ENCODE data around the gene MCF2L.
A peak's percentile ranks its signal among the peaks of the same experiment; 100 is the strongest.

Gene MCF2L

GRCh38 chr13:113117911-113118260 is 148.9 kb downstream of the MCF2L start:
- DNase-seq, result no peak

DNA sequence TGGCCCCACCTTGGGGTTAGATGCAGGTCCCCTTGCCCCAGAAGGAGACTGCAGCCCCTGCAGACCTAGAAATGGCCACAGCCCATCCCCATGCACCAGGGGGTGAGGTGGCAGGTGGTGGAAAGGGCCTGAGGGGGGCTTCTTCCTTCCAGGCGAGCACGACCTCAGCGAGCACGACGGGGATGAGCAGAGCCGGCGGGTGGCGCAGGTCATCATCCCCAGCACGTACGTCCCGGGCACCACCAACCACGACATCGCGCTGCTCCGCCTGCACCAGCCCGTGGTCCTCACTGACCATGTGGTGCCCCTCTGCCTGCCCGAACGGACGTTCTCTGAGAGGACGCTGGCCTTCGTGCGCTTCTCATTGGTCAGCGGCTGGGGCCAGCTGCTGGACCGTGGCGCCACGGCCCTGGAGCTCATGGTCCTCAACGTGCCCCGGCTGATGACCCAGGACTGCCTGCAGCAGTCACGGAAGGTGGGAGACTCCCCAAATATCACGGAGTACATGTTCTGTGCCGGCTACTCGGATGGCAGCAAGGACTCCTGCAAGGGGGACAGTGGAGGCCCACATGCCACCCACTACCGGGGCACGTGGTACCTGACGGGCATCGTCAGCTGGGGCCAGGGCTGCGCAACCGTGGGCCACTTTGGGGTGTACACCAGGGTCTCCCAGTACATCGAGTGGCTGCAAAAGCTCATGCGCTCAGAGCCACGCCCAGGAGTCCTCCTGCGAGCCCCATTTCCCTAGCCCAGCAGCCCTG is 149.4 kb downstream of the MCF2L start:
- no peak for DNase-seq

DNA sequence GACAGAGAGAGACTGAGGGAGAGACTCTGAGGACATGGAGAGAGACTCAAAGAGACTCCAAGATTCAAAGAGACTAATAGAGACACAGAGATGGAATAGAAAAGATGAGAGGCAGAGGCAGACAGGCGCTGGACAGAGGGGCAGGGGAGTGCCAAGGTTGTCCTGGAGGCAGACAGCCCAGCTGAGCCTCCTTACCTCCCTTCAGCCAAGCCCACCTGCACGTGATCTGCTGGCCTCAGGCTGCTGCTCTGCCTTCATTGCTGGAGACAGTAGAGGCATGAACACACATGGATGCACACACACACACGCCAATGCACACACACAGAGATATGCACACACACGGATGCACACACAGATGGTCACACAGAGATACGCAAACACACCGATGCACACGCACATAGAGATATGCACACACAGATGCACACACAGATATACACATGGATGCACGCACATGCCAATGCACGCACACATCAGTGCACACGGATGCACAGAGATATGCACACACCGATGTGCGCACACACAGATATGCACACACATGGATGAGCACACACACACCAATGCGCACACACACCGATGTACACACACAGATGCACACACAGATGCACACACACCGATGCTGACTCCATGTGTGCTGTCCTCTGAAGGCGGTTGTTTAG is 150.3 kb downstream of the MCF2L start:
- no peak for DNase-seq

- DNase-seq, result no peak
These were observed 150.8 kb downstream of the MCF2L start for GRCh38 chr13:113119822-113120189.

DNA sequence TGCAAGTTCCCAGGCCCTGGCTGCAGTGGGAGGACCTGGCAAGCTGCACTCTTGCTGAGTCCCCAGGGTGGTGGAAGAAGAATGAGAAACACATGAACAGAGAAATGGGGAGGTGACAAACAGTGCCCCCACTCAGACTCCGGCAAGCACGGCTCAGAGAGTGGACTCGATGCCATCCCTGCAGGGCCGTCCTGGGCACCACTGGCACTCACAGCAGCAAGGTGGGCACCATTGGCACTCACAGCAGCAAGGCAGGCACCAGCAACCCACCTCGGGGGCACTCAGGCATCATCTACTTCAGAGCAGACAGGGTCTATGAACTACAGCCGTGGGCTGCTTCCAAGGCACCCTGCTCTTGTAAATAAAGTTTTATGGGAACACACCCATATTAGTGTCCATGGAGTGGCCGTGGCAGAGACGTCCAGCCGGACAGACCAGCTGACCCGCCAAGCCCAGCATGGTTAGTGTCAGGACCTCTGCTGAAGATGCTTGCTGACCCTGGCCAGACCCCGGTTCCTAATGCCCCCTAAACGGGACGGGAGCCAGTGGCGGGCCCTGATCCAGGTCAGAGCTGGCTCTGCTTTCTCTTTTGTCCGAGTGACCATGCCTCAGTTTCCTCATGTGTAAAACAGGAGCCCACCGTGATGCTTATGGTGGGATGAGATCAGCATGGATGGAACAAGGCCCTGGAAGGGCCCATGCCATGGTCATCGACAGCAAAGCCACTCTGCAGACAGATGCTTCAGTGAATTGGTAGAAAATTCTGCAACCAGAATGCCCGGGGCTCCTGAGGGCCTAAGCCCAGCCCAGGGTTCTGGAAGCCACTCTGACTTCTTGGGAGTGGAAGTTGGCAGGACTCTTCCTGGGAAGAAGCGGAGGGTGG is 151.5 kb downstream of the MCF2L start:
- no peak for DNase-seq

DNA sequence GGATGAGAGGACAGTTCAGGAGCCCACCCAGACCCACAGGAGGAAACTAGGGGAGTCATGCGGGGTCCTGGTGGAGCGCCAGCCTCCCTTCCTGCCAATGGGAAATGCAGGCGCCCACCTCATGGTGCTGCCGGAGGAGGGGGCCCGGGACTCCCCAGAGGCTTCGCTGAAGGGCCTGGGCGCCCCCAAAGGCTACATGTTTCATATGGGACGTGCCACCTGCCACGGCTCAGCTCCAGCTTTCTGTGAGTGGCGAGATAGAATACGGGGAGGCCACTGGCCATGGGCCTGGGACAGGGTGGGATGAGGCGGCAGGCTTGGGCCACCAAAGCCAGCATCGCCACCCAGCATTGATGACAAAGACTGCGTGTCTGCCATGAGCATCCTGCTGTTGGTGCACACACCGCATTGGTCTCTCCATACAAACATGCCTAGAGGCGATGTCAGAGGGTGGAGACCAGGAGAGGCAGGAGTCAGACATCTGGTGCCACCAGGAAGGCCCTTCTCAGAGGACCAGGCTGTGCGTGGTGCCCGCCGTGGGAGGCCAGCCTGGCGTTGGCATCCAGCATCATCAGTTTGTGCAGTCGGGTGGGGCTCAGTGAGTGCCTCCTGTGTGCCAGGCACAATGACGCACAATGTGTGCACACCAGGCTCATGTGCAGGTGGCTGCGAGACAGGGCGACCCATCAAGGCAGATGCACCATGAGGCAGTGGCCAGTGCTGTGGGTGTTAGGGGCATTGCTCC is 152.3 kb downstream of the MCF2L start:
- no peak for DNase-seq

GRCh38 chr13:113121928-113122471 is 153.0 kb downstream of the MCF2L start:
- no peak for DNase-seq

DNA sequence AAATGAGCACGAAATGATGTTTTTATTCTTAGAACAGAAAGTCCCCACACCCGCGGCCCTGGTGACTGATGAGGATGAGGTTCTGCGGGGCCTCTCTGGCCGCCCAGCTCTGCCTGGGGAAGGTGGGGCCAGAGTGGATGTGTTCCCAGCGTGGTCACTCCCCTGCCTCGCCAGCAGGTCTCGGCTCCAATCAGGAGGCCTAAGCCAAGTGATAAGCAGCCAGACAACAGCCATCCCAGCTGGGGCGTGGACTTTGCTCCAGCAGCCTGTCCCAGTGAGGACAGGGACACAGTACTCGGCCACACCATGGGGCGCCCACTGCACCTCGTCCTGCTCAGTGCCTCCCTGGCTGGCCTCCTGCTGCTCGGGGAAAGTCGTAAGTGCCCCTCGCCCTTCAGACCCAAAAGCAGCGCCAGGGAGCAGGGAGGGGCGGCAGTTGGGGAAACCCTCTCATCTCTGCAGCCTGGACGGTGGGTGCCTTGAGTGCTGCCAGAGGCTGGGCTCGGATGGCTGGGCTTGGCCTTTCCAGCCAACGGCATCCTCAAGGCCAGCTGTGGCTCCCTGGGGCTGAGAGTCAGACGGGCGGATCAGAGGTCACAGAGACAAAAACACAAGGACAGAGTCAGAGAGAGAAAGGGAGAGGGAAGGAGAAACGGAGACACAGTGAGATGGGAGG is 153.7 kb downstream of the MCF2L start, which contains the start of gene F10:
Gene F10 (plus strand): TSS at position 250 of the 676 bp plus-strand sequence. CDS start 57 bp downstream, at position 307.
- no peak for DNase-seq

DNA sequence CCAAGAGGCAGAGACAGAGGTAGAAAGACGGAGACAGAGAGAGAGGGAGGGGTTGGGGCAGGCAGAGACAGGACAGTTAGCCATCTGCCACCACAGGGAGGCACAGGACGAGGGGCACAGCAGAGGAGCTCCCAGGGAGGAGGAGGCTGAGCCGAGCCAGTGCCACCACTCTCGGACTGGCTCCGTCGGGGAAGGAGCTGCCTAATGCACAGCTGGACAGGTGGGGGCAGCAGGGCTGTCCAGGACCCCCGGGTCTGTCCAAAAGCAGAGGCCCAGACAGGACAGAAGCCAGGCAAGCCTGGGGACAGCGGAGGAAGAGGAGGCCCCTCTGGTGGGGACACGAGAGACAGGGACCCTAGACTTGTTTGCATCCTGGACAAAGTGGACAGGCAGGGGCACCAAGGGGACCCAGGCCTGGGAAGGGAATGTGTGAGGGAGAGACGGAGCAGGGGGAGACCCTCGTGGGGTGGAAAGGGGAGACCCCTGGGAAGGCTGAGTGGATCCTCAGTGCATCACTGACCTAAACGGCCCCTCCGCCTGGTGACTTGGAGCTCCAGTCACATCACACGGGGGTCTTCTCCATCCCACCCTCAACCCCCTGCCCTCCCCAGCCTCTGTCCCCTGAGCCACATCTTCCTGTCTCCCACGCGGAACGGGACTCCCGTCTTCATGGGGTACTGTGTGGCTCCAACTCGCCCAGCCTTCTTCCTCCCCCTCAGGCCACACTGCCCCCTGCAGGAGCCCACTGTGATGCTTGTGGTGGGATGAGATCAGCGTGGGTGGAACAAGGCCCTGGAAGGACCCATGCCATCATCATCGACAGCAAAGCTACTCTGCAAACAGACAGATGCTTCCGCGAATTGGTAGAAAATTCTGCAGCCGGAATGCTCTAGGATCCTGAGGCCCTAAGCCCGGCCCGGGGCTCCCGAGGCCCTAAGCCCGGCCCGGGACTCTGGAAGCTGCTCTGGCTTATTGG is 154.5 kb downstream of the MCF2L start:
- no peak for DNase-seq

GRCh38 chr13:113124211-113124970 is 155.4 kb downstream of the MCF2L start:
- DNase-seq, result no peak

GRCh38 chr13:113125506-113126264 is 156.7 kb downstream of the MCF2L start:
- DNase-seq, result no peak

GRCh38 chr13:113126265-113127150 is 157.5 kb downstream of the MCF2L start:
- DNase-seq, result no peak

DNA sequence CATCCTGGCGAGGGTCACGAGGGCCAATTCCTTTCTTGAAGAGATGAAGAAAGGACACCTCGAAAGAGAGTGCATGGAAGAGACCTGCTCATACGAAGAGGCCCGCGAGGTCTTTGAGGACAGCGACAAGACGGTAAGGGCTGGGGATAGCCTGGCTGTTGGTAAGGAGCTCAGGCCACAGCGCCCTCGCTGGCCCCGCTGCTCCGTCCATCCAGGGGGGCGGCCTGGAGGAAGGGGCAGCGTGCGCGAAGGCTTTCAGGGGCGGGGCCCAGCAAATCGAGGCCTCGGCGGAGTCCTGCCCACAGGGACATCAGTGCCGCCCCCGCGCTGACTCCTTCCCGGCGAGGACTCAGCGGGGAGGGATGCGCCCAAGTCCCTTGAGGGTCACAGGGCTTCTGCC is 160.5 kb downstream of the MCF2L start:
- DNase-seq, result no peak

- peak; percentile 49 to 56 for DNase-seq
These were observed 161.1 kb downstream of the MCF2L start for GRCh38 chr13:113129921-113130750.

- no peak for DNase-seq
These were observed 166.3 kb downstream of the MCF2L start for GRCh38 chr13:113135281-113135760.

DNA sequence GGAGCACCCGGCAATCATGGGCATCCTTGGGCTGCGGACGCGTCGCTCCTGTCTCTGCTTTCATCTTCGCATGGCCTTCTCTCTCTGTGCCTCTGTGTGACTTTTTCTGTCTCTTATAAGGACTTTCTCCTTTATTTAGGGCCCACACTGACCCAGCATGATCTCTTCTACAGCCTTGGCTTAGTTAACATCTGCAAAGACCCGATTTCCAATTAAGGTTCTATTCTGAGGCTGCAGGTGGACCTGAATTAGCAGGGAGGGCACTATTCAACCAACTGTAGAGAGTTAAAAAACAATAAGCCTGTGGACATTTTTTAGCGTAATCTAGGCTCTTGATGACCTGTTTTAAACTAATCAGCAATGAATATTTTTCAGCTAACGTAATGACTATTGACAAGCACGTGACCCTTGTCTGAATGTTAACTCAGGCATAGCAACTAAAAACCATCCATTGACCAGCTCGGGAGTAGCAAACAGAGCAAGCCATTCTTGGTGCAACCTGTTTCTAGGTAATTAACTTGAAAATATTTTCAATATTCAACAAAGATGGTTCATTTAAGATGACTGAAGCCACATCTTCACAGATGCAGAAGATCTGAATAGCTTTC is 168.8 kb downstream of the MCF2L start:
- no peak for DNase-seq
